ENCODE data around the gene RASGRP4.
"Not testable (repeated sequence)": the region's sequence is repeated elsewhere in the genome, so short reads cannot be mapped to it uniquely, and the experiment has no call there.

RASGRP4 gene

DNA sequence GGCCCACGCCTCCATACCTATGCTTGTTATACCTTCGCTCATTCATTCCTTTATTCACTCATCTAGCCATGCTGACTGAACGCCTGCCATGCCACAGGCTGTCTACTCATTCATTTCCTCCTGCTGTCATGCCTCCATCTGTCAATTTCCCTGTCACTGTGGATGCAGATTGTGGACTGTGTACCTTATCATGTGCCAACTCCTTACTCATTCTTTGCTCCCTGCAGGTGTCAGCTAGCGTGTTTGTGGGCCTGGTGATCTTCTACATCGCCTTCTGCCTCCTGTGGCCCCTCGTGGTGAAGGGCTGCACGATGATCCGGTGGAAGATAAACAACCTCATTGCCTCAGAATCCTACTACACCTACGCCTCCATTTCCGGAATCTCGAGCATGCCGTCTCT is 55.7 kb downstream of the RASGRP4 start:
- DNase-seq (ENCODE audit: extremely low read depth, insufficient read length), result no peak
- TF ChIP-seq, protein P1, sequence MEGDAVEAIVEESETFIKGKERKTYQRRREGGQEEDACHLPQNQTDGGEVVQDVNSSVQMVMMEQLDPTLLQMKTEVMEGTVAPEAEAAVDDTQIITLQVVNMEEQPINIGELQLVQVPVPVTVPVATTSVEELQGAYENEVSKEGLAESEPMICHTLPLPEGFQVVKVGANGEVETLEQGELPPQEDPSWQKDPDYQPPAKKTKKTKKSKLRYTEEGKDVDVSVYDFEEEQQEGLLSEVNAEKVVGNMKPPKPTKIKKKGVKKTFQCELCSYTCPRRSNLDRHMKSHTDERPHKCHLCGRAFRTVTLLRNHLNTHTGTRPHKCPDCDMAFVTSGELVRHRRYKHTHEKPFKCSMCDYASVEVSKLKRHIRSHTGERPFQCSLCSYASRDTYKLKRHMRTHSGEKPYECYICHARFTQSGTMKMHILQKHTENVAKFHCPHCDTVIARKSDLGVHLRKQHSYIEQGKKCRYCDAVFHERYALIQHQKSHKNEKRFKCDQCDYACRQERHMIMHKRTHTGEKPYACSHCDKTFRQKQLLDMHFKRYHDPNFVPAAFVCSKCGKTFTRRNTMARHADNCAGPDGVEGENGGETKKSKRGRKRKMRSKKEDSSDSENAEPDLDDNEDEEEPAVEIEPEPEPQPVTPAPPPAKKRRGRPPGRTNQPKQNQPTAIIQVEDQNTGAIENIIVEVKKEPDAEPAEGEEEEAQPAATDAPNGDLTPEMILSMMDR (IDR thresholded peaks at IDR 0.05; ENCODE audit: insufficient read depth, low read length, poor library complexity, severe bottlenecking), result no peak
- H3K27me3 ChIP-seq (replicated peaks; ENCODE audit: control insufficient read depth, insufficient read depth, low read length), result no peaks in the 10 kb centered on the region

DNA sequence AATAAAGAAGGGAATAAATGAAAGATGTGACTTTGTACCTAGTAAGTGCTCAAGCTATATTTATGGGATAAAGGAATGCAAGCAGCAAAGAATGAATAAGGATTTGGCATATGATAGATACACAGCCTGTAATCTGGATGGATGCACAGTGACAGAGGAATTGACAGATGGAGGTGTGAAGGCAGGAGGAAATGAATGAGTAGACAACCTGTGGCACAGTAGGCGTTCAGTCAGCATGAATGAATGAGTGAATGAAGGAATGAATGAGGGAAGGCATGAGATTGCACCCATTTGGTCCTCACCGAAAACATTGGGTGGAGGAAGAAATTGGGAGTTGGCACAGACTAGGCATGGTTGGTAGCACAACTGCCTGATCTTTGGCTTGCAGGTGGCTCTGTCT is 56.4 kb downstream of the RASGRP4 start:
- no peak overlapping the region for H3K4me3 ChIP-seq (replicated peaks; ENCODE audit: low read depth, low read length)
- no peaks in the 10 kb centered on the region for H3K36me3 ChIP-seq (ENCODE audit: control insufficient read depth, insufficient read depth, low read length)
- no peak for DNase-seq (ENCODE audit: extremely low read depth, insufficient read length)
- TF ChIP-seq, protein P1 (IDR thresholded peaks at IDR 0.05; ENCODE audit: insufficient read depth, low read length, poor library complexity, severe bottlenecking), result no peak
- H3K27me3 ChIP-seq (replicated peaks; ENCODE audit: control insufficient read depth, insufficient read depth, low read length), result no peaks in the 10 kb centered on the region

More for the DNA sequence above, 55.7 kb downstream of the RASGRP4 start:
- Histone ChIP-seq H3K4me3 (replicated peaks; ENCODE audit: low read depth, low read length) (no peak overlapping the region), H3K36me3 (ENCODE audit: control insufficient read depth, insufficient read depth, low read length) (no peaks in the 10 kb centered on the region)

DNA sequence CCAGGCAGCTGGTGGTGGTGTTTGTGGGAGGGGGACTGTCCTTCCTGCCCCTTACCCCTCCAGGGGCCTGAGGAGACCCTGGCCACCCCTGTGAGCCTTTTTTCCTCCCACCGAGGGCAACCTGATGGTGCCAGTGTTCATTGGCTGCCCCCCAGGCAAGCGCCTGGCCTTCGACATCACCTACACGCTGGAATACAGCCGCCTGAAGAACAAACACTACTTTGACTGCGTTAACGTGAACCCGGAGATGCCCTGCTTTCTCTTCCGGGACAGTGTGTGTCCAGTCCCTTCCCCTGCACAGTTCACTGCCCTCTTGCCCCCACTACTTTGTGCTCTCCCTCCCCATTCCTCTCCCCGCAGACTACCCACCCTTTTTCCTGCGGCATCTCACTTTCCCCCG is 59.0 kb downstream of the RASGRP4 start:
- Histone ChIP-seq H3K36me3 (ENCODE audit: control insufficient read depth, insufficient read depth, low read length) (no peaks in the 10 kb centered on the region), H3K4me3 (replicated peaks; ENCODE audit: low read depth, low read length) (no peak overlapping the region), H3K27me3 (replicated peaks; ENCODE audit: control insufficient read depth, insufficient read depth, low read length) (no peaks in the 10 kb centered on the region)
- TF ChIP-seq, protein P1 (IDR thresholded peaks at IDR 0.05; ENCODE audit: insufficient read depth, low read length, poor library complexity, severe bottlenecking), result no peak
- DNase-seq (ENCODE audit: extremely low read depth, insufficient read length), result no peak

DNA sequence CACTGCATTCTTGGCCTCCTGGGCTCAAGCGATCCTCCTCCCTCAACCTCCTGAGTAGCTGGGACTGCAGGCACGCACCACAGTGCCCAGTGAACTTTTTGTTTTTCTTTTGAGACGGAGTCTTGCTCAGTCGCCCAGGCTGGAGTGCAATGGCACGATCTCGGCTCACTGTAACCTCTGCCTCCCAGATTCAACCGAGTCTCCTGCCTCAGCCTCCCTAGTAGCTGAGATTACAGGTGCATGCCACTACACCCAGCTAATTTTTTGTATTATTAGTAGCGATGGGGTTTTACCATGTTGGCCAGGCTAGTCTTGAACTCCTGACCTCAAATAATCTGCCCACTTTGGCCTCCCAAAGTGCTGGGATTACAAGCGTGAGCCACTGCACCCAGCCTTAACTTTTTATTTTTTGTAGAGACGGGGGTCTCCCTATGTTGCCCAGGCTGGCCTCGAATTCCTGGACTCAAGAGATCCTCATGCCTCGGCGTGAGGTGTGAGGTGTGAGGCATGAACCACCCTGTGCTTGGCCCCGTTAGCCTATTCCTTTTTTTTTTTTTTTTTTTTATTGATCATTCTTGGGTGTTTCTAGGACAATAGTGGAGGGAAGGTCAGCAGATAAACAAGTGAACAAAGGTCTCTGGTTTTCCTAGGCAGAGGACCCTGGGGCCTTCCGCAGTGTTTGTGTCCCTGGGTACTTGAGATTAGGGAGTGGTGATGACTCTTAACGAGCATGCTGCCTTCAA is 62.9 kb downstream of the RASGRP4 start:
- not testable (repeated sequence) for H3K36me3 ChIP-seq (ENCODE audit: control insufficient read depth, insufficient read depth, low read length); DNase-seq (ENCODE audit: extremely low read depth, insufficient read length); H3K27me3 ChIP-seq (replicated peaks; ENCODE audit: control insufficient read depth, insufficient read depth, low read length)
- peak overlapping the region; percentile 70; the same call in 1 of the 2 replicates for H3K4me3 ChIP-seq (replicated peaks; ENCODE audit: low read depth, low read length)

DNA sequence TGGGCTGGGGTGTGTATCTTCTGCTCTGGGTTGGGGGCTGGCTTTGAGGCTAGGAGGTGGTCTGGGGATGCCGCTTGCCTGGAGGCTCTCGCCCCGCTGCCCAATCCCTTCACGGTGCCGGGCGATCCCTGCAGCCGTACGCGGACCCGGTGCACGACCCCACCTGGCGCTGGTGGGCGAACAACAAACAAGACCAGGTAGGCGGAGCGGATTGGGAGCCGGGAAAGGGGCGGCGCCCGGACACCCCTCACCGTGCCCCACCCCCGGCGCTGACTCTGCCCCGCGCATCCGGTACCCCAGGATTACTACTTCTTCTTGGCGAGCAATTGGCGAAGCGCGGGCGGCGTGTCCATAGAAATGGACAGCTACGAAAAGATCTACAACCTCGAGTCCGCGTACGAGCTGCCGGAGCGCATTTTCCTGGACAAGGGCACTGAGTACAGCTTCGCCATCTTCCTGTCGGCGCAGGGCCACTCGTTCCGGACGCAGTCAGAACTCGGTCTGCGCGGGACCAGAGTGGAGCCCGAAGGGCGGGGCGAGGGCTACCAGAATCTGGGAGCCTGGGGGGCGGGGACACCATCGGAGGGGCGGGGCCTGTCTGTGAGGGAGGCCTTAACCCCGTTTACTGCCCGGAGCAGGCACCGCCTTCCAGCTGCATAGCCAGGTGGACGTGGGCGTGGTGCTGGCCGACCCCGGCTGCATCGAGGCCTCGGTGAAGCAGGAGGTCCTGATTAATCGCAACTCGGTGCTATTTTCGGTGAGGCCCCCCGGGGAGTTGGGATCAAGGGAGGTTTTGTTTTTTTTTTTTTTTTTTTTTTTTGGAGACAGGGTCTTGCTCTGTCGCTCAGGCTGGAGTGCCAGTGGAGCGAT is 63.7 kb downstream of the RASGRP4 start:
- TF ChIP-seq, protein P1 (IDR thresholded peaks at IDR 0.05; ENCODE audit: insufficient read depth, low read length, poor library complexity, severe bottlenecking), result no peak
- Histone ChIP-seq H3K27me3 (replicated peaks; ENCODE audit: control insufficient read depth, insufficient read depth, low read length) (no peaks in the 10 kb centered on the region; the same call in 1 of the 2 replicates), H3K4me3 (replicated peaks; ENCODE audit: low read depth, low read length) (peak overlapping the region; percentile 70), H3K36me3 (ENCODE audit: control insufficient read depth, insufficient read depth, low read length) (no peaks in the 10 kb centered on the region)
- peak; percentile 81 for DNase-seq (ENCODE audit: extremely low read depth, insufficient read length)

DNA sequence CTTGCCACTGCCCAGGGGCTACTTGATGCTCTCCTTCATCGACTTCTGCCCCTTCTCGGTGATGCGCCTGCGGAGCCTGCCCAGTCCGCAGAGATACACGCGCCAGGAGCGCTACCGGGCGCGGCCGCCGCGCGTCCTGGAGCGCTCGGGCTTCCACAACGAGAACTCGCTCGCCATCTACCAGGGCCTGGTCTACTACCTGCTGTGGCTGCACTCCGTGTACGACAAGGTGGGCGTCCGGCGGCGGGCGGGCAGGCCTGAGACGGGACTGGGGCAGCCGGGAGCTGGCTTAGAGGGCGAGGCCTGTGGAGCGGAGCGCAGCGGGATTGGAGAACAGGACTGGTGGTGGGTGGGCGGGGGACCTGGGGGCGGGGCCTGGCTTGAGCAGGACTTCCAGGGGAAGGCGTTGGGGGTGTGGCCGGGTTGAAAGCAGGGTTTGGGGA is 64.4 kb downstream of the RASGRP4 start:
- peak overlapping the region; percentile 70 for H3K4me3 ChIP-seq (replicated peaks; ENCODE audit: low read depth, low read length)
- DNase-seq (ENCODE audit: extremely low read depth, insufficient read length), result peak; percentile 78
- H3K27me3 ChIP-seq (replicated peaks; ENCODE audit: control insufficient read depth, insufficient read depth, low read length), result no peaks in the 10 kb centered on the region; the same call in 1 of the 2 replicates
- H3K36me3 ChIP-seq (ENCODE audit: control insufficient read depth, insufficient read depth, low read length), result no peaks in the 10 kb centered on the region
- TF ChIP-seq, protein P1 (IDR thresholded peaks at IDR 0.05; ENCODE audit: insufficient read depth, low read length, poor library complexity, severe bottlenecking), result peak; percentile 28
